HepG2 (cell line): ENCODE data around the gene PANK2. TPM values are rescaled to one million over a fixed set of nuclear protein-coding genes. Genes with fewer than 3 reads are reported as not detected.

ENCODE experiments used
- CBFB ChIP-seq: sonication (generic); formaldehyde crosslinking; IDR thresholded peaks from 2 replicates; pipeline ENCODE4 v1.4.0; 2020; ENCODE audit warnings: missing genetic modification reagents
- REPIN1 ChIP-seq: sonication (generic); formaldehyde crosslinking; IDR thresholded peaks from 2 replicates; pipeline ENCODE4 v1.8.0; 2022; ENCODE audit warnings: missing genetic modification reagents, low read depth, mild to moderate bottlenecking, borderline replicate concordance
- ZNF20 ChIP-seq: sonication (generic); formaldehyde crosslinking; IDR thresholded peaks from 2 replicates; pipeline ENCODE4 v1.4.0; 2020; ENCODE audit warnings: mild to moderate bottlenecking, moderate library complexity, missing genetic modification reagents
- ZNF335 ChIP-seq: sonication (generic); formaldehyde crosslinking; IDR thresholded peaks from 2 replicates; pipeline ENCODE4 v1.4.0; 2020; ENCODE audit warnings: missing genetic modification reagents
- polyA plus RNA-seq, 8 experiments: library from polyadenylated mRNA; depleted of rRNA in 3 of 8; stranded (reverse) in 7 of 8; unstranded in 1 of 8; fragments of >200 nt; fragmentation: Illumina TruSeq in 4 of 8; extraction: Trizol in 4 of 8; gene quantifications; 2 replicates each; pipeline versions ENCODE4 v1.2.1 to v1.2.3, GENCODE V29; 2011 to 2016; ENCODE audit warnings: low read depth in 4 of 8, missing spikeins in 1 of 8, mixed read lengths in 1 of 8; ENCODE audit not compliant: insufficient read depth in 1 of 8
- total RNA-seq, 5 experiments: library from RNA; depleted of rRNA; stranded (reverse); fragments of >200 nt; fragmentation: Illumina TruSeq; extraction: Trizol; gene quantifications; 2 replicates each; pipeline ENCODE4 v1.2.3, GENCODE V29; 2016; ENCODE audit warnings: low read depth in 1 of 5
- TF ChIP-seq, protein P1 (sequence below): sonication (generic); formaldehyde crosslinking; IDR thresholded peaks from 2 replicates; pipeline ENCODE4 v1.4.0; 2020; ENCODE audit warnings: missing genetic modification reagents, borderline replicate concordance
- TF ChIP-seq, protein P2 (sequence below): sonication (generic); formaldehyde crosslinking; IDR thresholded peaks from 2 replicates; pipeline ENCODE4 v1.4.0; 2020; ENCODE audit warnings: missing genetic modification reagents, mild to moderate bottlenecking, borderline replicate concordance
- TF ChIP-seq, protein P3 (sequence below): sonication (generic); formaldehyde crosslinking; IDR thresholded peaks from 2 replicates; pipeline ENCODE4 v1.8.1; 2023; ENCODE audit warnings: missing genetic modification reagents, inconsistent platforms, borderline replicate concordance
- TF ChIP-seq, protein P4 (sequence below): sonication (generic); formaldehyde crosslinking; conservative IDR thresholded peaks from 2 replicates; pipeline ENCODE4 v1.5.0; 2020; ENCODE audit warnings: missing genetic modification reagents
- TF ChIP-seq, protein P5 (sequence below): sonication (generic); formaldehyde crosslinking; IDR thresholded peaks from 2 replicates; pipeline ENCODE4 v1.4.0; 2020; ENCODE audit warnings: mild to moderate bottlenecking, missing genetic modification reagents, borderline replicate concordance
- TF ChIP-seq, protein P6 (sequence below): sonication (generic); formaldehyde crosslinking; IDR thresholded peaks from 2 replicates; pipeline ENCODE4 v1.9.0; 2022; ENCODE audit warnings: low read depth, missing genetic modification reagents
- TF ChIP-seq, protein P7 (sequence below): sonication (generic); formaldehyde crosslinking; IDR thresholded peaks from 2 replicates; pipeline ENCODE4 v1.4.0; 2020; ENCODE audit warnings: missing genetic modification reagents

PANK2 gene
- total and polyA plus RNA-seq, 2 of the 13 experiments (the other 11 are each of a cell fraction or from before 2014, with no cell fraction given), result 39.2 to 123 TPM

GRCh38 chr20:3888622-3889488 is at the start of gene PANK2 (continued):
- TF ChIP-seq, protein P1, sequence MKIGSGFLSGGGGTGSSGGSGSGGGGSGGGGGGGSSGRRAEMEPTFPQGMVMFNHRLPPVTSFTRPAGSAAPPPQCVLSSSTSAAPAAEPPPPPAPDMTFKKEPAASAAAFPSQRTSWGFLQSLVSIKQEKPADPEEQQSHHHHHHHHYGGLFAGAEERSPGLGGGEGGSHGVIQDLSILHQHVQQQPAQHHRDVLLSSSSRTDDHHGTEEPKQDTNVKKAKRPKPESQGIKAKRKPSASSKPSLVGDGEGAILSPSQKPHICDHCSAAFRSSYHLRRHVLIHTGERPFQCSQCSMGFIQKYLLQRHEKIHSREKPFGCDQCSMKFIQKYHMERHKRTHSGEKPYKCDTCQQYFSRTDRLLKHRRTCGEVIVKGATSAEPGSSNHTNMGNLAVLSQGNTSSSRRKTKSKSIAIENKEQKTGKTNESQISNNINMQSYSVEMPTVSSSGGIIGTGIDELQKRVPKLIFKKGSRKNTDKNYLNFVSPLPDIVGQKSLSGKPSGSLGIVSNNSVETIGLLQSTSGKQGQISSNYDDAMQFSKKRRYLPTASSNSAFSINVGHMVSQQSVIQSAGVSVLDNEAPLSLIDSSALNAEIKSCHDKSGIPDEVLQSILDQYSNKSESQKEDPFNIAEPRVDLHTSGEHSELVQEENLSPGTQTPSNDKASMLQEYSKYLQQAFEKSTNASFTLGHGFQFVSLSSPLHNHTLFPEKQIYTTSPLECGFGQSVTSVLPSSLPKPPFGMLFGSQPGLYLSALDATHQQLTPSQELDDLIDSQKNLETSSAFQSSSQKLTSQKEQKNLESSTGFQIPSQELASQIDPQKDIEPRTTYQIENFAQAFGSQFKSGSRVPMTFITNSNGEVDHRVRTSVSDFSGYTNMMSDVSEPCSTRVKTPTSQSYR, result peak; percentile 96
- TF ChIP-seq ZNF335 (peak; percentile 90), ZNF20 (CRISPR knock-in tag) (peak; percentile 88; the same call in 1 of the 2 replicates), REPIN1 (peak; percentile 95), CBFB (CRISPR knock-in tag) (peak; percentile 84)
- TF ChIP-seq, protein P2, sequence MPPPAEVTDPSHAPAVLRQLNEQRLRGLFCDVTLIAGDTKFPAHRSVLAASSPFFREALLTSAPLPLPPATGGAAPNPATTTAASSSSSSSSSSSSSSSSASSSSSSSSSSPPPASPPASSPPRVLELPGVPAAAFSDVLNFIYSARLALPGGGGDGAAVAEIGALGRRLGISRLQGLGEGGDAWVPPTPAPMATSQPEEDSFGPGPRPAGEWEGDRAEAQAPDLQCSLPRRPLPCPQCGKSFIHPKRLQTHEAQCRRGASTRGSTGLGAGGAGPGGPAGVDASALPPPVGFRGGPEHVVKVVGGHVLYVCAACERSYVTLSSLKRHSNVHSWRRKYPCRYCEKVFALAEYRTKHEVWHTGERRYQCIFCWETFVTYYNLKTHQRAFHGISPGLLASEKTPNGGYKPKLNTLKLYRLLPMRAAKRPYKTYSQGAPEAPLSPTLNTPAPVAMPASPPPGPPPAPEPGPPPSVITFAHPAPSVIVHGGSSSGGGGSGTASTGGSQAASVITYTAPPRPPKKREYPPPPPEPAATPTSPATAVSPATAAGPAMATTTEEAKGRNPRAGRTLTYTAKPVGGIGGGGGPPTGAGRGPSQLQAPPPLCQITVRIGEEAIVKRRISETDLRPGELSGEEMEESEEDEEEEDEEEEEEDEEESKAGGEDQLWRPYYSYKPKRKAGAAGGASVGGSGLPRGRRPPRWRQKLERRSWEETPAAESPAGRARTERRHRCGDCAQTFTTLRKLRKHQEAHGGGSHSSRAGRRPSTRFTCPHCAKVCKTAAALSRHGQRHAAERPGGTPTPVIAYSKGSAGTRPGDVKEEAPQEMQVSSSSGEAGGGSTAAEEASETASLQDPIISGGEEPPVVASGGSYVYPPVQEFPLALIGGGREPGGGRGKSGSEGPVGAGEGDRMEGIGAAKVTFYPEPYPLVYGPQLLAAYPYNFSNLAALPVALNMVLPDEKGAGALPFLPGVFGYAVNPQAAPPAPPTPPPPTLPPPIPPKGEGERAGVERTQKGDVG, result peak; percentile 89; the same call in 1 of the 2 replicates
- TF ChIP-seq, protein P3, sequence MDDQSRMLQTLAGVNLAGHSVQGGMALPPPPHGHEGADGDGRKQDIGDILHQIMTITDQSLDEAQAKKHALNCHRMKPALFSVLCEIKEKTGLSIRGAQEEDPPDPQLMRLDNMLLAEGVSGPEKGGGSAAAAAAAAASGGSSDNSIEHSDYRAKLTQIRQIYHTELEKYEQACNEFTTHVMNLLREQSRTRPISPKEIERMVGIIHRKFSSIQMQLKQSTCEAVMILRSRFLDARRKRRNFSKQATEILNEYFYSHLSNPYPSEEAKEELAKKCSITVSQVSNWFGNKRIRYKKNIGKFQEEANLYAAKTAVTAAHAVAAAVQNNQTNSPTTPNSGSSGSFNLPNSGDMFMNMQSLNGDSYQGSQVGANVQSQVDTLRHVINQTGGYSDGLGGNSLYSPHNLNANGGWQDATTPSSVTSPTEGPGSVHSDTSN (CRISPR knock-in tag), result peak; percentile 98; the same call in 1 of the 2 replicates
- TF ChIP-seq, protein P4, sequence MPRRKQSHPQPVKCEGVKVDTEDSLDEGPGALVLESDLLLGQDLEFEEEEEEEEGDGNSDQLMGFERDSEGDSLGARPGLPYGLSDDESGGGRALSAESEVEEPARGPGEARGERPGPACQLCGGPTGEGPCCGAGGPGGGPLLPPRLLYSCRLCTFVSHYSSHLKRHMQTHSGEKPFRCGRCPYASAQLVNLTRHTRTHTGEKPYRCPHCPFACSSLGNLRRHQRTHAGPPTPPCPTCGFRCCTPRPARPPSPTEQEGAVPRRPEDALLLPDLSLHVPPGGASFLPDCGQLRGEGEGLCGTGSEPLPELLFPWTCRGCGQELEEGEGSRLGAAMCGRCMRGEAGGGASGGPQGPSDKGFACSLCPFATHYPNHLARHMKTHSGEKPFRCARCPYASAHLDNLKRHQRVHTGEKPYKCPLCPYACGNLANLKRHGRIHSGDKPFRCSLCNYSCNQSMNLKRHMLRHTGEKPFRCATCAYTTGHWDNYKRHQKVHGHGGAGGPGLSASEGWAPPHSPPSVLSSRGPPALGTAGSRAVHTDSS (CRISPR knock-in tag), result 0 out of 2 replicates have a peak, but pooled peaks have one; percentile 16
- TF ChIP-seq, protein P5, sequence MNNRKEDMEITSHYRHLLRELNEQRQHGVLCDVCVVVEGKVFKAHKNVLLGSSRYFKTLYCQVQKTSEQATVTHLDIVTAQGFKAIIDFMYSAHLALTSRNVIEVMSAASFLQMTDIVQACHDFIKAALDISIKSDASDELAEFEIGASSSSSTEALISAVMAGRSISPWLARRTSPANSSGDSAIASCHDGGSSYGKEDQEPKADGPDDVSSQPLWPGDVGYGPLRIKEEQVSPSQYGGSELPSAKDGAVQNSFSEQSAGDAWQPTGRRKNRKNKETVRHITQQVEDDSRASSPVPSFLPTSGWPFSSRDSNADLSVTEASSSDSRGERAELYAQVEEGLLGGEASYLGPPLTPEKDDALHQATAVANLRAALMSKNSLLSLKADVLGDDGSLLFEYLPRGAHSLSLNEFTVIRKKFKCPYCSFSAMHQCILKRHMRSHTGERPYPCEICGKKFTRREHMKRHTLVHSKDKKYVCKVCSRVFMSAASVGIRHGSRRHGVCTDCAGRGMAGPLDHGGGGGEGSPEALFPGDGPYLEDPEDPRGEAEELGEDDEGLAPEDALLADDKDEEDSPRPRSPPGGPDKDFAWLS (CRISPR knock-in tag), result peak; percentile 79; the same call in 1 of the 2 replicates
- TF ChIP-seq, protein P6, sequence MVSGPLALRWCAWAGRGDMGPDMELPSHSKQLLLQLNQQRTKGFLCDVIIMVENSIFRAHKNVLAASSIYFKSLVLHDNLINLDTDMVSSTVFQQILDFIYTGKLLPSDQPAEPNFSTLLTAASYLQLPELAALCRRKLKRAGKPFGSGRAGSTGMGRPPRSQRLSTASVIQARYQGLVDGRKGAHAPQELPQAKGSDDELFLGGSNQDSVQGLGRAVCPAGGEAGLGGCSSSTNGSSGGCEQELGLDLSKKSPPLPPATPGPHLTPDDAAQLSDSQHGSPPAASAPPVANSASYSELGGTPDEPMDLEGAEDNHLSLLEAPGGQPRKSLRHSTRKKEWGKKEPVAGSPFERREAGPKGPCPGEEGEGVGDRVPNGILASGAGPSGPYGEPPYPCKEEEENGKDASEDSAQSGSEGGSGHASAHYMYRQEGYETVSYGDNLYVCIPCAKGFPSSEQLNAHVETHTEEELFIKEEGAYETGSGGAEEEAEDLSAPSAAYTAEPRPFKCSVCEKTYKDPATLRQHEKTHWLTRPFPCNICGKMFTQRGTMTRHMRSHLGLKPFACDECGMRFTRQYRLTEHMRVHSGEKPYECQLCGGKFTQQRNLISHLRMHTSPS (CRISPR knock-in tag), result no peak
- TF ChIP-seq, protein P7, sequence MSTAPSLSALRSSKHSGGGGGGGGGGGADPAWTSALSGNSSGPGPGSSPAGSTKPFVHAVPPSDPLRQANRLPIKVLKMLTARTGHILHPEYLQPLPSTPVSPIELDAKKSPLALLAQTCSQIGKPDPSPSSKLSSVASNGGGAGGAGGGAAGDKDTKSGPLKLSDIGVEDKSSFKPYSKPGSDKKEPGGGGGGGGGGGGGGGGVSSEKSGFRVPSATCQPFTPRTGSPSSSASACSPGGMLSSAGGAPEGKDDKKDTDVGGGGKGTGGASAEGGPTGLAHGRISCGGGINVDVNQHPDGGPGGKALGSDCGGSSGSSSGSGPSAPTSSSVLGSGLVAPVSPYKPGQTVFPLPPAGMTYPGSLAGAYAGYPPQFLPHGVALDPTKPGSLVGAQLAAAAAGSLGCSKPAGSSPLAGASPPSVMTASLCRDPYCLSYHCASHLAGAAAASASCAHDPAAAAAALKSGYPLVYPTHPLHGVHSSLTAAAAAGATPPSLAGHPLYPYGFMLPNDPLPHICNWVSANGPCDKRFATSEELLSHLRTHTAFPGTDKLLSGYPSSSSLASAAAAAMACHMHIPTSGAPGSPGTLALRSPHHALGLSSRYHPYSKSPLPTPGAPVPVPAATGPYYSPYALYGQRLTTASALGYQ (CRISPR knock-in tag), result peak; percentile 9; the same call in 1 of the 2 replicates
